MCF 10A (cell line): ENCODE measurements around the gene SECISBP2L. TPM values are rescaled to one million over a fixed set of nuclear protein-coding genes. Genes with fewer than 3 reads are reported as not detected.
A peak's percentile ranks its signal among the peaks of the same experiment; 100 is the strongest.

Source experiments
- BruUV-seq: library from RNA; stranded (reverse); fragments of 400-500 nt; replicated peaks from 2 replicates; lab custom pipeline; 2021; lab: Mats Ljungman, UMichigan
- CTCF ChIA-PET: fragments of 300-600 bp; sonication (Branson Sonifier 250); formaldehyde crosslinking; extraction: SDS; loops from one replicate; lab custom pipeline; 2021; ENCODE audit warnings: antibody characterized with exemption, inconsistent platforms; lab: Yijun Ruan, JAX
- POLR2A ChIA-PET: fragments of 300-600, 350-650 bp; sonication (Branson Sonifier 250); formaldehyde crosslinking; extraction: SDS; loops from one replicate; lab custom pipeline; 2020; ENCODE audit warnings: antibody characterized with exemption, inconsistent platforms; lab: Yijun Ruan, JAX
- DNase-seq: peaks from one replicate; pipeline ENCODE4 v3.0.0-alpha.2; 2018; ENCODE audit not compliant: unreplicated experiment
- H3K27ac Mint-ChIP-seq: one replicate; pipeline ENCODE4 v1.8.0; 2022; ENCODE audit warnings: mild to moderate bottlenecking, low read depth, mixed read lengths; ENCODE audit not compliant: unreplicated experiment
- H3K27me3 Mint-ChIP-seq: one replicate; pipeline ENCODE4 v1.8.0; 2022; ENCODE audit warnings: mixed read lengths; ENCODE audit not compliant: insufficient read depth, unreplicated experiment
- H3K36me3 Mint-ChIP-seq: one replicate; pipeline ENCODE4 v1.8.0; 2022; ENCODE audit warnings: mild to moderate bottlenecking, moderate library complexity, mixed read lengths; ENCODE audit not compliant: insufficient read depth, unreplicated experiment
- H3K4me1 Mint-ChIP-seq: one replicate; pipeline ENCODE4 v1.8.0; 2022; ENCODE audit warnings: mixed read lengths; ENCODE audit not compliant: insufficient read depth, unreplicated experiment
- H3K4me3 Mint-ChIP-seq: one replicate; pipeline ENCODE4 v1.8.0; 2022; ENCODE audit warnings: mild to moderate bottlenecking, moderate library complexity, mixed read lengths; ENCODE audit not compliant: unreplicated experiment
- H3K9me3 Mint-ChIP-seq: one replicate; pipeline ENCODE4 v1.8.0; 2022; ENCODE audit warnings: mixed read lengths; ENCODE audit not compliant: unreplicated experiment
- CTCF ChIP-seq: fragments of 200-600 bp; IDR thresholded peaks from one replicate; pipeline ENCODE4 v1.8.0; 2022; ENCODE audit warnings: antibody characterized with exemption, mild to moderate bottlenecking; ENCODE audit not compliant: unreplicated experiment
- intact Hi-C: fragments of 100-400 bp; cut with micrococcal nuclease; formaldehyde crosslinking; loops from 2 replicates; pipeline ENCODE4 v1.14.1; 2022
- total RNA-seq: library from RNA; stranded (reverse); gene quantifications from 2 replicates; pipeline ENCODE4 v1.2.3, GENCODE V29; 2022

Gene SECISBP2L
- total RNA-seq, 1 experiment from 2014 or later, result 19.6 TPM

GRCh38 chr15:48984811-48985352, 61.4 kb downstream of the SECISBP2L start:
- H3K27ac Mint-ChIP-seq, result no peak overlapping the region

DNA sequence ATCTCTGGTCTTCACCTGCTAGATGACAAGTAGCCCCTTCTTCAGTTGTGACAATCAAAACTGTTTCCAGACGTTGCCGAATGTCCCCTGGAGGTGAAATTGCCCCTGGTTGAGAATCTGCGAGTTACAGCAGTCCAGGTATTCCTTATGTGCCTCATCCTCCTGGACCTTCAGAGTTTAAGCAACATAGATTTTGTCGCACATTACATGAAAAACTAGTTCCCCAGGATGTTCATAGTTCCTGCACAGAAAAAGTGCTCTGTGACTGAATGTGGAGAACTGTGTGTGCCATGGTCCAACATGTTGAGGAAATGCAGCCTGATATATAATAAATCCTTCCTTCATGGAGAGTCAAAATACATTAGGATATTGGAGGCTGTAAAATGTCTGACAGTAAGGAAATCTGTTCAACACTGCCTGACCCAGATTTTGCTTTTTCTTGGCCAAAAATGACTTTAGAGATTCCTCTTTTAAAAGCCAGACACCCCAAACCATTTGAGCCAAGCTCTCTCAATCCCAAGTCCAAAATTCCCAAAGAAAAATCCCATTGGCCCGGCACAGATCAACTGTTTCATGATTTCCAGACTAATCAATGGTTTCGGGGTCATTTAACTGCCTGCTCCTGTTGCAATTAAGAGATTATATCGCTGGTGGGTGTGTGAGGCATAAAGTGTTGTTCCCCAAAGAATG, 62.1 kb downstream of the SECISBP2L start:
- CTCF ChIA-PET, result interaction anchor here (1.9 to 2.9 kb wide), 2 partner anchors 8 to 122 kb away, joined by 11 read pairs; no protein-coding TSS in a partner anchor

More at GRCh38 chr15:48984811-48985352, 61.4 kb downstream of the SECISBP2L start:
- ChIA-PET CTCF (interaction anchor here (1.9 to 2.9 kb wide), 2 partner anchors 9 to 123 kb away, joined by 11 read pairs; no protein-coding TSS in a partner anchor), POLR2A (interaction anchor here (0.6 kb wide), 1 partner anchor 1168 kb away, joined by 3 read pairs; no protein-coding TSS in a partner anchor)
- intact Hi-C loops, result no loop called here
- no peaks in the 10 kb centered on the region for H3K27me3 Mint-ChIP-seq
- peaks cover 5% of the 10 kb centered on the region for H3K36me3 Mint-ChIP-seq
- no peak for TF ChIP-seq CTCF
- peaks cover 6% of the 10 kb centered on the region for H3K4me1 Mint-ChIP-seq
- no TSS peak for BruUV-seq
- no peak overlapping the region for H3K4me3 Mint-ChIP-seq
- no peaks in the 10 kb centered on the region for H3K9me3 Mint-ChIP-seq
- no peak for DNase-seq

DNA sequence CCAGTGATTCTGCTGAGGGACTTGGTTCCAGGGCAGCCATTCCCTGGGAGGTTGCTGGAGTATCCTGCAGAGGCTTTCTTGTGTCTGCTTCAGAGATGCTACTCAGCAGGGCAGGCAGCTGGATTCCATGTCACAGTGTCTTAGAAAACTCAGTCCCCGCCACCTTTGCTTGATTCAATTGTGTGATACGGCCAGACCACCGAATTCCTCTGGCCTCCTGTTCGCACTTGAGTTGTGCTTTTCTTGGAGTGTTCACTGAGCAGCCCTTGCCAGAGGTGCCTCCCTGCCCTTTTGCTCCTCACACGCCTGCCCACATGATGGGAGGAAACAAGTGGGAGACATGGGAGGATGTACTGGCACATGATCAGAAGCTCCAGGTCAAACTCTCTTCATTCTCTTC, 62.9 kb downstream of the SECISBP2L start:
- ChIA-PET CTCF (interaction anchor here (0.6 to 2.9 kb wide), 2 partner anchors 116 to 121 kb away, joined by 3 to 11 read pairs; no protein-coding TSS in a partner anchor), POLR2A (interaction anchor here (1.7 to 2.1 kb wide), 2 partner anchors 44 to 105 kb away, joined by 6 to 11 read pairs; partner anchors contain the start of gene EID1)
- Mint-ChIP-seq H3K9me3 (no peaks in the 10 kb centered on the region), H3K4me3 (no peak overlapping the region), H3K4me1 (peaks cover 6% of the 10 kb centered on the region), H3K27ac (no peak overlapping the region), H3K27me3 (no peaks in the 10 kb centered on the region), H3K36me3 (peaks cover 5% of the 10 kb centered on the region)
- no peak for TF ChIP-seq CTCF
- no TSS peak for BruUV-seq
- intact Hi-C loops, result no loop called here
- DNase-seq, result no peak

More for the DNA sequence above, 62.1 kb downstream of the SECISBP2L start:
- no peaks in the 10 kb centered on the region for H3K27me3 Mint-ChIP-seq
- TF ChIP-seq CTCF, result no peak
- DNase-seq, result no peak
- no peak overlapping the region for H3K27ac Mint-ChIP-seq
- no TSS peak for BruUV-seq
- peaks cover 5% of the 10 kb centered on the region for H3K36me3 Mint-ChIP-seq
- intact Hi-C loops, result no loop called here
- POLR2A ChIA-PET, result no interaction called here
- peaks cover 6% of the 10 kb centered on the region for H3K4me1 Mint-ChIP-seq
- H3K4me3 Mint-ChIP-seq, result no peak overlapping the region
- H3K9me3 Mint-ChIP-seq, result no peaks in the 10 kb centered on the region

GRCh38 chr15:48981941-48982340, 64.3 kb downstream of the SECISBP2L start:
- no peak overlapping the region for H3K4me3 Mint-ChIP-seq
- no TSS peak for BruUV-seq
- H3K9me3 Mint-ChIP-seq, result no peaks in the 10 kb centered on the region
- peak; percentile 29 for DNase-seq
- peak overlapping the region; percentile 20 for H3K27ac Mint-ChIP-seq
- no peak for TF ChIP-seq CTCF
- H3K4me1 Mint-ChIP-seq, result peaks cover 6% of the 10 kb centered on the region
- CTCF ChIA-PET, result interaction anchor here (0.8 to 1.8 kb wide), 2 partner anchors 15 to 22 kb away, joined by 3 to 4 read pairs; no protein-coding TSS in a partner anchor
- POLR2A ChIA-PET, result interaction anchor here (0.6 to 2.1 kb wide), 10 partner anchors 10 to 920 kb away, joined by 3 to 11 read pairs (median 3); partner anchors contain the start of genes CEP152 and EID1
- H3K27me3 Mint-ChIP-seq, result no peaks in the 10 kb centered on the region
- H3K36me3 Mint-ChIP-seq, result peaks cover 5% of the 10 kb centered on the region
- intact Hi-C loops, result no loop called here
